ENCODE data around the gene C11orf54.
"Not testable (repeated sequence)": the region's sequence is repeated elsewhere in the genome, so short reads cannot be mapped to it uniquely, and the experiment has no call there.

C11orf54 gene

DNA sequence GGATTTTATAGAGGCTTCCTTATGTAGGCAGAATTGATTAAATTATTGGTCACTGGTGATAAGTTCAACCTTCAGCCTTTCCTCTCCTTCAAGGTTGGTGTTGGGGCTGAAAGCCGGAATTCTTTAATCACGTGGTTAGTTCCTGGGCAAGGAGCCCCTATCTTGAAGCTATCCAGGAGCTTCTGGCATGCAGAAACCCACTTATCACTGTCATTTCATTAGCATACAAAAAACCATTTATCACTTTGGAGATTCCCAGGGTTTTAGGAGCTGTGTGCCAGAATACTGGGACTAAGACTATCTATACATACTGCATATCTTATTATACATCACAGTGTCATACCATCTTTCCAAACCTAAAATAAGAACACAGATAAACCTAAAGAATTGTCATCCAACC lies 24.1 kb downstream of the C11orf54 start:
- TF ChIP-seq, protein P1, sequence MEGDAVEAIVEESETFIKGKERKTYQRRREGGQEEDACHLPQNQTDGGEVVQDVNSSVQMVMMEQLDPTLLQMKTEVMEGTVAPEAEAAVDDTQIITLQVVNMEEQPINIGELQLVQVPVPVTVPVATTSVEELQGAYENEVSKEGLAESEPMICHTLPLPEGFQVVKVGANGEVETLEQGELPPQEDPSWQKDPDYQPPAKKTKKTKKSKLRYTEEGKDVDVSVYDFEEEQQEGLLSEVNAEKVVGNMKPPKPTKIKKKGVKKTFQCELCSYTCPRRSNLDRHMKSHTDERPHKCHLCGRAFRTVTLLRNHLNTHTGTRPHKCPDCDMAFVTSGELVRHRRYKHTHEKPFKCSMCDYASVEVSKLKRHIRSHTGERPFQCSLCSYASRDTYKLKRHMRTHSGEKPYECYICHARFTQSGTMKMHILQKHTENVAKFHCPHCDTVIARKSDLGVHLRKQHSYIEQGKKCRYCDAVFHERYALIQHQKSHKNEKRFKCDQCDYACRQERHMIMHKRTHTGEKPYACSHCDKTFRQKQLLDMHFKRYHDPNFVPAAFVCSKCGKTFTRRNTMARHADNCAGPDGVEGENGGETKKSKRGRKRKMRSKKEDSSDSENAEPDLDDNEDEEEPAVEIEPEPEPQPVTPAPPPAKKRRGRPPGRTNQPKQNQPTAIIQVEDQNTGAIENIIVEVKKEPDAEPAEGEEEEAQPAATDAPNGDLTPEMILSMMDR (IDR thresholded peaks at IDR 0.05; ENCODE audit: insufficient read depth, low read depth, low read length, missing control alignments), result no peak
- no peak overlapping the region for H3K4me3 ChIP-seq (ENCODE audit: low read length)
- no peak for DNase-seq (ENCODE audit: low read depth)

DNA sequence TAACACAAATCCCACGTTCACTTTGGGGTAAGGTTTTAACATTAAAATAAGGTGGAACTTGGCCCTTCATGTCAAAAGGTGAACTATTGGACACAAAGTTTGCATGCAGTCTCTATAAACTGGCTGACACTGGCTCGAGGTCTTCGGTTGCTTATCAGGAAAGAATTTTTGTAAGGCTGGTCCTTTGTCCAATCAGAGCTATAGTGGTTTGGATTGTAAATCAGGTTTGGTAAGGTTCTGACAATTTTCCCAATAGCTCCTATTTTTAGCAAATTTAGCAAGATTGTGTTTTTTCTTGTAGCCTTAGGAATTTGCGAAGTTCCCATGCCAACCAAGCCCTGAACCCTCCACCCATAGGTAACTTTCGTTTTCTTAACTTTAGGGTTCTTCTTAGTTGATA lies 25.0 kb downstream of the C11orf54 start:
- no peak overlapping the region for H3K4me3 ChIP-seq (ENCODE audit: low read length)
- peak; percentile 16 for DNase-seq (ENCODE audit: low read depth)
- TF ChIP-seq, protein P1 (IDR thresholded peaks at IDR 0.05; ENCODE audit: insufficient read depth, low read depth, low read length, missing control alignments), result no peak

DNA sequence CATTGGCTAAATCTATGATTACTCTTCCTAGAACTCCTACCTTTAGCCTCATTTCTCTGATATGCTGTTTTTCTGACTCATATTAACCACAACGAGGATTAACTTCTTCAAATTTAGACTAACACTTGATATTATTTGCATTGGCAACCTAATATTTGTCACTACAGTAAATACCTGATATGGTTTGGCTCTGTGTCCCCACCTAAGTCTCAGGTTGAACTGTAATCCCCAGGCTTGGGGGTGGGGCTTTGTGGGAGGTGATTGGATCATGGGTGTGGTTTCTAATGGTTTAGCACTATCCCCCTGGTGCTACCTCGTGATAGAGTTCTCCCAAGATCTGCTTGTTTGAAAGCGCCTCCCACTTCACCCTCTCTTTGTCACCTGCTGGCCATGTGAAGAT lies 25.5 kb downstream of the C11orf54 start:
- H3K4me3 ChIP-seq (ENCODE audit: low read length), result no peak overlapping the region
- TF ChIP-seq, protein P1 (IDR thresholded peaks at IDR 0.05; ENCODE audit: insufficient read depth, low read depth, low read length, missing control alignments), result no peak
- no peak for DNase-seq (ENCODE audit: low read depth)

DNA sequence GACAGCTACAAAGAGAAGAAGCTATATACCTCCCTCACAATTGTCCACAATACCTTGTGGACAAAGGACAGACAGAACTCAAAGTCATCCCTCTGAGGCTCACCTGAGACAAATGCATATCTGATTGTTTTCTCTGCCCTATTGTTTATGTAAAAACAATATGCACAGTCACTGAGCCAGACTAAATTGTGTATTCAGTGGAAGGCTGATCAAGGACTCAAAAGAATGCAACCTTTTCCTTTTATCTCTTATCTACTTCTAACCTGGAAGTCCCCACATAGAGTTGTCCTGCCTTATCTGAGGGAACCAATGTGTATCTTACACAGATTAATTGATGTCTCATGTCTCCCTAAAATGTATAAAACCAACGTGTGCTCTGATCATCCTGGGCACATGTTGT lies 28.7 kb downstream of the C11orf54 start:
- TF ChIP-seq, protein P1 (IDR thresholded peaks at IDR 0.05; ENCODE audit: insufficient read depth, low read depth, low read length, missing control alignments), result no peak
- no peak for DNase-seq (ENCODE audit: low read depth)
- no peak overlapping the region for H3K4me3 ChIP-seq (ENCODE audit: low read length)

DNA sequence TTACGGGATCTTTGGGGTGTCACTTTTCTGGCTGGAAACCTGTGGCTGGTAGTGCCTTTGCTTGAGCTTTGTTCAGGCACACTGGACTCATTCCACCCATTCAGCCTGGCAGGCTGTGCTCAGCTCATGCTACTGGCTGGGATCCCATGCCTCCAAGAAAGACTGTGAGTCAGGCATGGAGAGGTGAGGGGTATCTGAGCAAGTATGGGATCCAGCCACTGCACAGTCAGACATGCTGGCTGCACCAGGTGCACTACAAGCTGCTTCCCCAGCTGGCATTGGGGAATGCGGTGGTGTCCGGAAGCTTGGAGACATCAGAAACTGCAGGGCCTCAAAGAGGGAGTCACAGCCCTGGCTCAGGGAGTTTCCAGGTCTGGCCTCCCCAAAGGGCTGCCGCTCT lies 30.7 kb downstream of the C11orf54 start:
- TF ChIP-seq, protein P1 (IDR thresholded peaks at IDR 0.05; ENCODE audit: insufficient read depth, low read depth, low read length, missing control alignments), result no peak
- no peak for DNase-seq (ENCODE audit: low read depth)
- H3K4me3 ChIP-seq (ENCODE audit: low read length), result no peak overlapping the region

DNA sequence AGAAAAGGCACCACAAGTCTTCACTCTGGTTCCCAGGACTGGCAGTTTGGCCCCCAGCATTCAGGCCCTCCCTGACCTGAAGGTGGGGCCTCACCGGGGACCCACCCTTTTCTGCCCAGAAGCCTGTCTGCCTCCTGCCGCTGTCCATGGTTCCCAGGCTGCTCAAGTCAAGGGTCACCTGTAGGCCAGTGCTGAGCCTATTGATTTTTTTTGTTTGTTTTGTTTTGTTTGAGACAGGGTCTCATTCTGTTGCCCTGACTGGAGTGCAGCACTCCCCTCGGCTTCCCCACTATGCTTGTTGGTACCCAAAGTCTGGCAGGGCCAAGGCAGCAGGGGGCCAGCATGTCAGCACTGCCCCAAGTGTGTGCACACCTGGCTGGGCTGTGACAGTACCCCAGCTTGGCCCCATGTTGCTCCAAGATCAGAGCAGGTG lies 31.6 kb downstream of the C11orf54 start:
- no peak for DNase-seq (ENCODE audit: low read depth)
- TF ChIP-seq, protein P1 (IDR thresholded peaks at IDR 0.05; ENCODE audit: insufficient read depth, low read depth, low read length, missing control alignments), result no peak
- no peak overlapping the region for H3K4me3 ChIP-seq (ENCODE audit: low read length)

DNA sequence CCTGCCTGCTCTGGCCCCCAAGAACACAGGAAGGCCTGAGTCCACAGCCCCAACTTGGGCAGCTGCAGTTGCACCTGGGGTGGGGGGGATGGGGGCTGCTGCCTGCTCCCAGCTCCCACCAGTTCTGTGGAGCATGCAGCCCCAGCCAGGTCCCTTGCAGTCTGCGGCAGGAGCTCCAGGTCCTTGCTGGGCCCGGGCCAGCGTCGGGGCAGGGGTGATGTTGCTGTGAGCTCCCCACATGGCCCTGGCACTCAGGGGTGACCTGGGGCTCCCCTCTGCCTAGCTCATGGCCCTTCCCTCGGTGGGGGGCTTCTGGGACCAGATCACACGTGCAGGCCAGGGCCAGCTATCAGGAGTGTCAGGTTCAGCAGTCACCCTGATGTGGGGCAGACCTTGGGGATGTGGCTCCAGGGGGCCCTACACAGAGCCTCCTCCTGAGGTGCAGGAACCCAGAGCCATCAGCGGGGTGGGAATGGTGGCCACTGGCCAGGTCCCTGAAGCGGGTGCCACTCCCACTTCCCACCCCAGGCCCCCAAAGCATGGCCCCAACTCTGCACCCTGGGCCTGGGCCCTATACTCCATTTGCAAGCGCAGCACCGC lies 32.2 kb downstream of the C11orf54 start:
- H3K4me3 ChIP-seq (ENCODE audit: low read length), result no peak overlapping the region
- DNase-seq (ENCODE audit: low read depth), result no peak
- TF ChIP-seq, protein P1 (IDR thresholded peaks at IDR 0.05; ENCODE audit: insufficient read depth, low read depth, low read length, missing control alignments), result no peak

DNA sequence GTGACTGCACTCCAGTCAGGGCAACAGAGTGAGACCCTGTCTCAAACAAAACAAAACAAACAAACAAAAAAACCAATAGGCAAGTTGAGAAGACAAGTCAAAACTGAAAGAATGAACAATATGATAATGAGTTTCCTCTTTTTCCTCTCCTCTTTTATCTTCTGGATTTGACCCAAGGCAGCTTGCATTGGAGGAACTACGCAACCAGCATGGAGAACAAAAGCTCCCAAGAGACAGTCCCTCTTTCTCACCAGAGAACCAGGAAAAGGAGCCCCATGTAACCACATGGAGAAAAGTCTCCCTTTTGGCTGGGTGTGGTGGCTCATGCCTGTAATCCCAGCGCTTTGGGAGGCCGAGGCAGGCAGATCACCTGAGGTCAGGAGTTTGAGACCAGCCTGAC lies 33.1 kb downstream of the C11orf54 start:
- DNase-seq (ENCODE audit: low read depth); H3K4me3 ChIP-seq (ENCODE audit: low read length): not testable (repeated sequence)

Measured in epithelial cell of esophagus (primary cell).